Measurements from ENCODE around the gene NBPF3.

Gene NBPF3

DNA sequence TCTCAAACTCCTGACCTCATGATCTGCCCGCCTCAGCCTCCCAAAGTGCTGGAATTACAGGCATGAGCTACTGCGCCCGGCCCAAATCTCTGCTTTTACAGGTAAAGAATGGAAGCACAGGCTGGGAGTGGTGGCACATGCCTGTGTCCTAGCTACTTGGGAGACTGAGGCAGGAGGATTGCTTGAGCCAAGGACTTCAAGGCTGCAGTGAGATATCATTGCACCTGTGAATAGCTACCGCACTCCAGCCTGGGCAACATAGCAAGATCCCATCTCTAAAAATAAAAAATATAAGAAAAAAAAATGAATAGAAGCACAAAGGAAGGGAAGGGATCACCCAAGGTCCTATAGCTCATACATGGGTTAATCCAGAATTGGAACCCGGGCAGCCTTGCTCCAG is 84.3 kb downstream of the NBPF3 start:
- TF ChIP-seq CTCF (conservative IDR thresholded peaks at IDR 0.05) (no peak), ZFX (IDR thresholded peaks at IDR 0.05) (no peak)
- no peak overlapping the region for H3K27ac ChIP-seq

GRCh38 chr1:21524686-21525339 is 84.9 kb downstream of the NBPF3 start:
- TF ChIP-seq CTCF (conservative IDR thresholded peaks at IDR 0.05): no peak
- TF ChIP-seq ZFX (IDR thresholded peaks at IDR 0.05): no peak
- no peak overlapping the region for H3K27ac ChIP-seq

- no peak overlapping the region for H3K27ac ChIP-seq
- TF ChIP-seq CTCF (conservative IDR thresholded peaks at IDR 0.05) (no peak), ZFX (IDR thresholded peaks at IDR 0.05) (no peak)
Measured at GRCh38 chr1:21525340-21525717, 85.4 kb downstream of the NBPF3 start.

DNA sequence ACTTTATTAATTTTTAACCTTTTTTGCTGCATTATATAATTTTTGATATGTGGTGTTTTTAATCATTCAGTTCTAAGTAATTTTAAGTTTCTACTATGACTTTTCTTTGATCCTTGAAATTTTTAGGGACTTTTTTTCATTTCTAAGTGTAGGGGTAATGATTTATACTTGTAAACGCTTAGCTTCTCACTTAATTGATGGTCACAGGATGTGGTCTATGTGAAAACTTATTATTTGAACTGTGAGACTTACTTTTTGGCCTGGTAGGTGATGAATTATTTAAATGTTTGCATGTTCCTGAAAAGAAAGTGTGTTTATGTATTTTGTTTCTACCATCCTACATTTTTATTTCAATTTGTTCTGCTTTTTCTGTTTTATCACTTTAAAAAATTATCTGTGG is 86.5 kb downstream of the NBPF3 start:
- TF ChIP-seq CTCF (conservative IDR thresholded peaks at IDR 0.05) (no peak), ZFX (IDR thresholded peaks at IDR 0.05) (no peak)
- H3K27ac ChIP-seq: no peak overlapping the region

DNA sequence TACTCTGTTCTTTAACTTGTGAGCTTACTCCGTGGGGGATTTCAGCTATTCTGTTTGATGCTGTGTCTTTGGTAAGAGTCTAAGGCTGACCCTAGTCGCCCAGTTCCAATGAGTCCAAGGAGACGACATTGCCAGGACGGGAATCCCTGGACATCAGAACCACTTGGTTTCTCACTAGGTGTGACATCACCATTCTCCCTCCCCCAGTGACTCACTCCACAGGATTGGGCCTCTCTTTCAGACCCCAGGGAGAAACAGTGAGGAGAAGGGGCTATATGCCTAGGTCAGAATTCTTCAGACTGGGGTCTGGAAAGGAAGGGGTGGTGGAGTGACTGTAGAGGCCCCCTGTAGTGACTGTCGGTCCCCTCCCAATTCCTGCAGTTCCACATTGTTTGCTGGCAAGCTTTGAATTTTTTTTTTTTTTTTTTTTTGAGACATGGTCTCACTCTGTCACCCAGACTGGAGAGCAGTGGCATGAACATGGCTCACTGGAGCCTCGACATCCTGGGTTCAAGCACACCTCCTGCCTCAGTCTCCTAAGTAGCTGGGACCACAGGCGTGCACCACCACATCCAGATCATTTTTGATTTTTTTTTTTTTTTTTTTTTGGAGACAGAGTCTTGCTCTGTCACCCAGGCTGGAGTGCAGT is 90.6 kb downstream of the NBPF3 start:
- TF ChIP-seq ZFX (IDR thresholded peaks at IDR 0.05): no peak
- no peak for TF ChIP-seq CTCF (conservative IDR thresholded peaks at IDR 0.05)

GRCh38 chr1:21531241-21531640 is 91.3 kb downstream of the NBPF3 start:
- no peak overlapping the region for H3K27ac ChIP-seq
- TF ChIP-seq ZFX (IDR thresholded peaks at IDR 0.05) (no peak), CTCF (conservative IDR thresholded peaks at IDR 0.05) (no peak)

More for the DNA sequence above, 90.6 kb downstream of the NBPF3 start:
- no peak overlapping the region for H3K27ac ChIP-seq

- TF ChIP-seq ZFX (IDR thresholded peaks at IDR 0.05) (no peak), CTCF (conservative IDR thresholded peaks at IDR 0.05) (no peak)
- no peak overlapping the region for H3K27ac ChIP-seq
Measured at GRCh38 chr1:21532496-21532895, 92.6 kb downstream of the NBPF3 start.

Data from C4-2B (cell line).